GM21528 (cell line): ENCODE data around the gene ROBO1.
"Not testable (repeated sequence)": the region's sequence is repeated elsewhere in the genome, so short reads cannot be mapped to it uniquely, and the experiment has no call there.

Experiments
- ATAC-seq: cut with Tn5 transposase; IDR thresholded peaks from one replicate; pipeline ENCODE4 v1.9.1; 2021; ENCODE audit warnings: mild to moderate bottlenecking, moderate library complexity; ENCODE audit not compliant: unreplicated experiment, low FRiP score

Gene ROBO1

DNA sequence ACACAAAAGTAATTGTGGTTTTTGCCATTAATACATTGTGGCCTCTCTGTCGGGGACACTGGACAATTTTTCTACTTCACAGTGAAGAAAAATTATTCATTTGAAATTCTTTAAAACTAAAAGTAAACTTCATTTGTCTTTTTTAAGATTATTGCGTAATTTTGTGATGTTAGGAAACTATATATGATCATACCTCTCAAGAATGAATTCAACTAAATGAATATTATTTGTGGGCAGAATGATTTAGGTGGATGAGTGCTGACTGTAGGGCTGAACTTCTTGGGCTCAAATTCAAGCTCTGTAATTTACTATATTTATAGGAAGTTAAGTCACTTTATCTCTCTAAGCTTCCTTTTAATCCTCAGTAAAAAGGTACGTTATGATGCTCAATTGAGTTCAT is 441.2 kb downstream of the ROBO1 start:
- no peak for ATAC-seq

DNA sequence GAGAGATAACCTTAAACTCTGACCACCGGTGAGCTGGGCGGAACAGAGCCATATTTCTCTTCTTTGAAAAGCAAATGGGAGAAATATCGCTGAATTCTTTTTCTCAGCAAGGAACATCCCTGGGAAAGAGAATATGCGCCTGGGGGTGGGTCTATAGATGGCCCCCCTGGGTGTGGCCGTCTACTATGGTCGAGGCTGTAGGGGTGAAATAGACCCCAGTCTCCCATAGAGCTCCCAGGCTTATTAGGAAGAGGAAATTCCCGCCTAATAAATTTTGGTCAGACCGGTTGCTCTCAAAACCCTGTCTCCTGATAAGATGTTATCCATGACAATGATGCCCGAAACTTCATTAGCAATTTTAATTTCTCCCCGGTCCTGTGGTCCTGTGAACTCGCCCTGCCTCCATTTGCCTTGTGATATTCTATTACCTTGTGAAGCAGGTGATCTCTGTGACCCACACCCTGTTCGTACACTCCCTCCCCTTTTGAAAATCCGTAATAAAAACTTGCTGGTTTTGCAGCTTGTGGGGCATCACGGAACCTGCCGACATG is 441.9 kb downstream of the ROBO1 start:
- not testable (repeated sequence) for ATAC-seq

DNA sequence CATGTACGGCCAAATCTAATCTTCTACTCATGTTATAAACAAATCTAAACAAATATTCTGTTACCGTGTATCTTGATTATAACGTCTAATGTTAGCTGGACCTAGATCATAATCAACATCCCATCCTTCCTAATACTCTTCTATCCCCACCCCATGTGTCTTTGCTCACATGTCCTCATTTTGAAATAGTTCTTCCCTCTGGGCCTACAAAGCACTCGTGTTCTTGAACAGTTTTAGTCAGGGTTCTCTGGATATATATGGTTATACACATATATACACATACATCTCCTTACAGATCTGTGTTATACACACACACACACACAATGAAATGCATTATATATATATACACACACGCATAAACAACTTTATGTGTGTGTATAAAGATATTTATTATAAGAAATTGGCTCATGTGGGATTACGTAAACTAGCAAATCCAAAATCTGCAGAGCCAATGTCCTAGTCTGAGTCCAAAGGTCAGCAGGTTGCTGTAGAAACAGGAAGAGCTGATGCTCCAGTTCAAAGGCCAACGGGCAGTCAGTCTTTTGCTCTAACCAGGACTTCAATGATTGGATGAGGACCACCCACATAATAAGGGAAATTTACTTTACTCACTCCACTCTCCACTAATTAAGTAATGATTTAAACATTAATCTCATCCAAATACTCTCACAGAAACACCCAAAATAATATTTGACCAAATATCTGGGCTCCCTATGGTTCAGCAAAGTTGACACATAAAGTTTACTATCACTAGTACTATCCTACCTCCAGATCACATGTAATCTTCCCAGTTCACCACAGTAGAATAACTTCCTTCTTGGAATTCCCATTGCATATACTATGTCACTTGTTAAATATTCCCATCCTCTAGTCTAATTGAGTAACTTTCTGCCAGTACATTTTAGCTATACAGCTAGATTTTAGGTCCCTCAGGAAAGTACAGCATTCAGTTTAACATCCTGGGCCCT is 450.0 kb downstream of the ROBO1 start:
- no peak for ATAC-seq

- no peak for ATAC-seq
These were observed 452.8 kb downstream of the ROBO1 start for GRCh38 chr3:79314962-79315361.

GRCh38 chr3:79314544-79314943 is 453.3 kb downstream of the ROBO1 start:
- no peak for ATAC-seq

GRCh38 chr3:79310016-79310415 is 457.8 kb downstream of the ROBO1 start:
- no peak for ATAC-seq

DNA sequence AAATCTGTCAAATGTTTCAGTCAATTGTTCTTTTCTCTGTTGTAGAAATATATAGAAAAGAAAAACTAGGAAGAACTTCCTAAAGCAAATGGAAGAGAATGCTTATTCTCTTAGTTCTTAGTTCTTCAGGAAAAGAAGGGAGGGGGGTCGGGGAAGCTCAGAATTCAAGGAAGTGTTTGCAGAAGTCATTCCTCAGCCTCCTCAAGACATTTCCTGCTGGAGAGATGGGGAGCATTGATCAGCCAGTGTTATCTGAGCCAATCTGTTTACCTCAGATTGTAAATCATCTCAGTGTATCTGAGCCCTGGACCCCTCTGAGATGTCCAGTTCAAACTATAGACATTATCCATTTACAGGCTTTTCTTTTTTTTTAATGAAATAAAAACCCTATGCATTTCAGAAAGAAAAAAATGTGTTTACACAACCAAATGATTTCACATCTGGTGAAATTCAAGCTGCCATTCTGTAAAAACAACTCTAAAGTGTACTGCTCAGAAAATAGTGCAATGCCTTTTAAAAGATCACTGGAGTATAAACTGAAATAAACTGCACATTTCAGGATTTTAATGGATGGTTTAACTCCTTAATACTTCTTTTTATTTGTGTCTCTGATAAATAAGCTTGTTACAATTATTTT is 460.7 kb downstream of the ROBO1 start:
- no peak for ATAC-seq

DNA sequence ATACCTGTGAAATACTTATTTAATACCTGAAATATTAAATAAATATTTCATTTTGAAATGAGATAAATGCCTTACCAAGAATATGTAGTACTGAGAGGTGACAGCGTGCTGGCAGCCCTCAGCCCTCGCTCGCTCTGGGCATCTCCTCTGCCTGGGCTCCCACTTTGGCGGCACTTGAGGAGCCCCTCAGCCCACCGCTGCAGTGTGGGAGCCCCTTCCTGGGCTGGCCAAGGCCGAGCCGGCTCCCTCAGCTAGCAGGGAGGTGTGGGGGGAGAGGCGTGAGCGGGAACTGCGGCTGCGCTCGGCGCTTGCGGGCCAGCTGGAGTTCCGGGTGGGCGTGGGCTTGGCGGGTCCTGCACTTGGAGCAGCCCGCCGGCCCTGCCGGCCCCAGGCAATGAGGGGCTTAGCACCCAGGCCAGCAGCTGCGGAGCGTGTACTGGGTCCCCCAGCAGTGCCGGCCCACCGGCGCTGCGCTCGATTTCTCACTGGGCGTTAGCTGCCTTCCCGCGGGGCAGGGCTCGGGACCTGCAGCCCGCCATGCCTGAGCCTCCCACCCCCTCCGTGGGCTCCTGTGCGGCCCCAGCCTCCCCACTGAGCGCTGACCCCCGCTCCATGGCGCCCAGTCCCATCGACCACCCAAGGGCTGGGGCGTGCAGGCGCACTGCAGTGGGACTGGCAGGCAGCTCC is 467.7 kb downstream of the ROBO1 start:
- not testable (repeated sequence) for ATAC-seq

DNA sequence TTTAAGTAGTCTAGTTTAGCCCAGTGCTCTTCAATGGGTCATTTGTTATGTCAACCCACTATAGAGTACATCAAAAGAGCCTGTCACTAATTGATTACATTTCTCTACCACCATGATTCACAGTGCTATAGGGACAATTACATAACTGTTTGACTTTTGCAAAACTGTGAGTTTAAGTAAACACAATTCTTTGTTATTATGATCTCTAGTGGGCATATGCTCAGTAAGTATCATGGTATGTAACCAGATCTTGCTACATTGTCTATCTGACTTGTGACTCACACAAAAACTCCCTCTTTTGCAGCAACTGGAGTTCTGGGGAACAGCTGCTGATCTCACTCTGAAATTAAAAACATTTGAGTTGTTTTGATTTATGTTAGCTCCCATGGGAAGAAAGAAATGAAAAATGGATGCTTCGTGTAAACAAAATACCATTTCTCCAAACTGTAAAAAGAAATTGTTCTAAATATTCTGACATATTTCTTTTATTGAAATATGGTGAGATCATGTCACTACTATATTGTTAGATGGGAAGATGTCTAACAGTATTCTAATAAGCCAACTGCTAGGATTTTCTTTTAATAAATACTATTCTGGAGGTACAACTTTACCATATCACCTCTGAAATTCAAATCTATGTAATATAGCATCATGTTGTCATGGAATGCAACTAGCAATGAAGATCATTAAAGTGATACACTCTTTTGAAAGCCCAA is 470.4 kb downstream of the ROBO1 start:
- ATAC-seq = no peak

- ATAC-seq = no peak
These were observed 480.9 kb downstream of the ROBO1 start for GRCh38 chr3:79286882-79287281.

- ATAC-seq = no peak
These were observed 481.9 kb downstream of the ROBO1 start for GRCh38 chr3:79285871-79286270.

- ATAC-seq = no peak
These were observed 482.4 kb downstream of the ROBO1 start for GRCh38 chr3:79285380-79285779.

- no peak for ATAC-seq
These were observed 483.0 kb downstream of the ROBO1 start for GRCh38 chr3:79284781-79285180.

DNA sequence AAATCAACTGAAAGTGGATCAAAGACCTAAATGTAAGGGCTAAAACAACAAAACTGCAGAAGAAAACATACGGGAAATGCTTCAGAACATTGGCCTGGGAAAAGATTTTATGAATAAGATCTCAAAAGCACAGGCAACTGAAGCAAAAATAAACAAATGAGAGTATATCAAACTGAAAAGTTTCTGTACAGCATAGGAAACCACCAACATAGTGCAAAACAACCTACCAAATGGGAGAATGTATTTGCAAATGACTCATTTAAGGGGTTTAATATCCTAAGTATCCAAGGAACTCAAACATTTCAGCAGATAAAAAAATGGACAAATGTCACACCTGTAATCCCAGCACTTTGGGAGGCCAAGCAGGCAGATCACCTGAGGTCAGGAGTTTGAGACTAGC is 489.1 kb downstream of the ROBO1 start:
- no peak for ATAC-seq

DNA sequence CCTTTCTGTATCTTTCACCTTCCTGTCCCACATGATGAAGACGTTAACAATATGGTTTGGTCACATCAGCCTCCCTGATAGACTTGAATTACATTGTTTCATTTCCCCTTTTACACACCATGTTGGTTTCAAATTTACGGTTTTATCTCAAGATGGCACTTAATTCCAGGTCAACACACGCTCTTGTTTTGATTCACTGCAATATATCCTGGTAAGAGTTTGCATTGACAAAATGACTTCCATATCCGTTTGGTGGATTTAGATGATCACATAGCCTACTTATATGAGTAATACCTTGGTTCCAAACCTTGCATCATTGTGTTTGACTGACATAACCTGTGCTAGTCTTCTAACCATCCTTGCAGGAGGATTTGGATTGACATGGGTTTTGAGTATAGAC is 499.4 kb downstream of the ROBO1 start:
- no peak for ATAC-seq

DNA sequence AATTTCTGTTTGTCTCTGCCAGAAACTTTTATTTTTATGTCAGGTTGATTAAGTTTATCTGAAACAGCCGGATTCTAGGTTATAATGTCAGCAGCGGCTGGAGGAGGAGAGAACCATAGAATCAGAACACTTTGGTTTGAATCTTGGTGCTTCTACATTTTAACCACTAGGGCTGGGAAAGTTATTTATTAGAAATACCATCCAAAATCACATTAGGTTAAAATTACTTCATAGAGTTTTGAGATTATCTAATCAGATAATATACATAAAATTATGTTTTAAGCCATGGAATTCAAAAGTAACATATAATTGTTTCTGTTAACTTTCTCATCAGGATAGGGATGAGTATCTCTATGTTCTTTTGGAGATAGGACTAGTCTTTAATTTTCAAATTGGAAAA is 502.9 kb downstream of the ROBO1 start:
- no peak for ATAC-seq

DNA sequence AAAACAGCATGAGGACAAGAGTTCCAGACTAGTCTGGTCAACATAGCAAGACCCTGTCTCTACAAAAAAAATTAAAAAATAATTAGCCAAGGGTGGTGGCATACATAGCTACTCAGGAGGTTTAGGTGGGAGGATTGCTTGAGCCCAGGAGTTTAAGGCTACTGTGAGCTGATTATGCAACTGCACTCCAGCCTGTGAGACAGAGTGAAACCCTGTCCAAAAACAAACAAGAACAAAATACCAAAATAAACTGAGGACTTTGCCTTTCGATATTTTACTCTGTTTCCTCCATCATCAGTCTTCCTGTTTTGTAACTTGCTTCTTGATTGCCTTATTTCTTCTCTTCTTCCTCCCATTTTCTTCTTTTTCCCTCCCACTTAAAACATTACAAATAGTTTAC is 504.4 kb downstream of the ROBO1 start:
- ATAC-seq = no peak

DNA sequence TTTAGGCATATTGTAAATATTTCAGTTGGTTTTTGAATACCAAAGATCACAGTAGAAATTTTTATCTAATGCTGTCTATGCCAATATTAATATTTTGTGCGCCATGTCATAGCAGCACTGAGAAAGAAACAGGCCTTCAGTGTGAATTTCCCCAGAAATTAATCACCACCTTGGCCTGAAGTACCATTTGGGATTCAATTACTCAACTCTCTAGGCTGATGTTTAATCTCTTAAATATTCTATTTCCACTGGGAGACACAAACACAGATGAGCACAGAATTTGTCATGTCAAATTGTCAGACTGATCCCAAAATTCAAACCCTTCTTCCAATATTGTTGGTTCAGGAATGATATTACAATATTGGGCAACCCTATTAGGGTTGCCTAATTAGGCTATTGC is 509.3 kb downstream of the ROBO1 start:
- no peak for ATAC-seq

GRCh38 chr3:79257791-79258190 is 510.0 kb downstream of the ROBO1 start:
- ATAC-seq = no peak

DNA sequence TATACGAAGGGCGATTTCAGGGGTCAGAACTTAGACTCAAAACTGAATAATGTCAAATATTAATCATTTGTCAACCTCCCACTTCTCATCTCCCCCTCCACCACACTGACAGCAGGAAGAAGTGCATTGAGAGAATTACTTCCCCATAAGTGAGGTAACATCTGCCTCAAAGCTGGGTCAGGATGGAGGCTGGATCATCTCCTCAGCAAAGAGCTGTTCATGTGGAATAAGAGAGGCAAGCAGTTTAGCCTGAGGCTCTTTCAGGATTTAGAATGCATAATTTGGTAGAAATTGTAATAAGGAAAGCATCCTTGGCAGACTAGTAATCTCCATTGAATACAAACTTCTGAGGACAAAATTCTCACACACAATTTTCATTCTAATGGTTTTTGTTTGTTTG is 512.1 kb downstream of the ROBO1 start:
- ATAC-seq = no peak
